Chondrocyte (in vitro differentiated cells): Measurements from ENCODE around the gene MROH2B. TPM values are rescaled to one million over a fixed set of nuclear protein-coding genes. Genes with fewer than 3 reads are reported as not detected.

Experiments
- DNase-seq: peaks from one replicate; pipeline ENCODE4 v3.0.0; 2021; ENCODE audit warnings: mixed read lengths, low spot score
- H3K27ac Mint-ChIP-seq: one replicate; pipeline ENCODE4 v1.8.0; 2021; ENCODE audit warnings: mild to moderate bottlenecking, moderate library complexity, mixed read lengths; ENCODE audit not compliant: unreplicated experiment
- H3K27me3 Mint-ChIP-seq: 2 replicates; pipeline ENCODE4 v1.8.0; 2021; ENCODE audit warnings: low read depth, mixed read lengths
- H3K36me3 Mint-ChIP-seq: 2 replicates; pipeline ENCODE4 v1.8.0; 2021; ENCODE audit warnings: low read depth, mixed read lengths
- H3K4me1 Mint-ChIP-seq: 2 replicates; pipeline ENCODE4 v1.8.0; 2021; ENCODE audit warnings: low read depth, mild to moderate bottlenecking, mixed read lengths
- H3K4me3 Mint-ChIP-seq: one replicate; pipeline ENCODE4 v1.8.0; 2021; ENCODE audit warnings: mild to moderate bottlenecking, moderate library complexity, mixed read lengths; ENCODE audit not compliant: unreplicated experiment
- H3K9me3 Mint-ChIP-seq: 2 replicates; pipeline ENCODE4 v1.8.0; 2021; ENCODE audit warnings: low read depth, mixed read lengths
- total RNA-seq: library from RNA; stranded (reverse); gene quantifications from 3 replicates; pipeline ENCODE4 v1.2.1, GENCODE V29; 2021
- TF ChIP-seq, protein P1 (sequence below): fragments of 200-600 bp; sonication (generic); IDR thresholded peaks from 2 replicates; pipeline ENCODE4 v1.5.0; 2021; ENCODE audit warnings: antibody characterized with exemption, mild to moderate bottlenecking, moderate library complexity

MROH2B gene
- total RNA-seq, 1 donor from 2014 or later: not detected

DNA sequence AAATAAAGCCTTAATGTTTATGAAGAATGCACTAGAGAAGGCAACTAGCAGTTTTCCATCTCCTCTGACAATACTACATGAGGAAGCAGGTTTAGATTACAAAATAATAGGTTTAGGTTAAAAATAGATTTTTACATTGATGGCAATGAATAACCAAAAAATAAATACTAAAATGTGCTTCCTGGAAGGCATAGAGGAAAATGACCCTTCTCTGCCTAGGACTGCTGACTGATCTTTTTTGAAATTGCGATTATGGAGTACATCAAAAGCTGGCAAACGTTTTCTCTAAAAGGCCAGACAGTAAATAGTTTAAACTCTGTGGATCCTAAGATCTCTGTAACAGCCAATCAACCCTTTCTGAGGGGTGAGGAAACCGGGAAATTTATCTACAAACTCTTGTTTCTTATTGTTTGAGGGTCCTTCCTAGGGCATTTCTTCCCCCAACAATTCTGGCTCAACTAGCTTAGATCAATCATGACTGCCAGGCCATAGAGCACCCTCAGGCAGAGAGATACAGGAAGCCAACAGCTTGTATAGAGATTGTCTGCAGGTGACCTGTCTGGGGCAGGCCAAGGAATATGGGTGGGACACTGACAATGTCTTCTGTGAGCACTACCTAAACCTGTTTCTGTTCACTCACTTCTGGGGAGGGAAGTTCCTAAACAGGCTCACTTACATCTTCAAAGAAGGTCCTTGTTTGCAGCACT lies 67.3 kb downstream of the MROH2B start:
- TF ChIP-seq, protein P1, sequence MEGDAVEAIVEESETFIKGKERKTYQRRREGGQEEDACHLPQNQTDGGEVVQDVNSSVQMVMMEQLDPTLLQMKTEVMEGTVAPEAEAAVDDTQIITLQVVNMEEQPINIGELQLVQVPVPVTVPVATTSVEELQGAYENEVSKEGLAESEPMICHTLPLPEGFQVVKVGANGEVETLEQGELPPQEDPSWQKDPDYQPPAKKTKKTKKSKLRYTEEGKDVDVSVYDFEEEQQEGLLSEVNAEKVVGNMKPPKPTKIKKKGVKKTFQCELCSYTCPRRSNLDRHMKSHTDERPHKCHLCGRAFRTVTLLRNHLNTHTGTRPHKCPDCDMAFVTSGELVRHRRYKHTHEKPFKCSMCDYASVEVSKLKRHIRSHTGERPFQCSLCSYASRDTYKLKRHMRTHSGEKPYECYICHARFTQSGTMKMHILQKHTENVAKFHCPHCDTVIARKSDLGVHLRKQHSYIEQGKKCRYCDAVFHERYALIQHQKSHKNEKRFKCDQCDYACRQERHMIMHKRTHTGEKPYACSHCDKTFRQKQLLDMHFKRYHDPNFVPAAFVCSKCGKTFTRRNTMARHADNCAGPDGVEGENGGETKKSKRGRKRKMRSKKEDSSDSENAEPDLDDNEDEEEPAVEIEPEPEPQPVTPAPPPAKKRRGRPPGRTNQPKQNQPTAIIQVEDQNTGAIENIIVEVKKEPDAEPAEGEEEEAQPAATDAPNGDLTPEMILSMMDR: no peak
- DNase-seq: no peak
- H3K4me3 Mint-ChIP-seq: no peak overlapping the region
- no peaks in the 10 kb centered on the region for H3K4me1 Mint-ChIP-seq
- no peaks in the 10 kb centered on the region for H3K36me3 Mint-ChIP-seq
- H3K27me3 Mint-ChIP-seq: peaks cover 2% of the 10 kb centered on the region
- peaks cover 7% of the 10 kb centered on the region for H3K9me3 Mint-ChIP-seq
- no peak overlapping the region for H3K27ac Mint-ChIP-seq

DNA sequence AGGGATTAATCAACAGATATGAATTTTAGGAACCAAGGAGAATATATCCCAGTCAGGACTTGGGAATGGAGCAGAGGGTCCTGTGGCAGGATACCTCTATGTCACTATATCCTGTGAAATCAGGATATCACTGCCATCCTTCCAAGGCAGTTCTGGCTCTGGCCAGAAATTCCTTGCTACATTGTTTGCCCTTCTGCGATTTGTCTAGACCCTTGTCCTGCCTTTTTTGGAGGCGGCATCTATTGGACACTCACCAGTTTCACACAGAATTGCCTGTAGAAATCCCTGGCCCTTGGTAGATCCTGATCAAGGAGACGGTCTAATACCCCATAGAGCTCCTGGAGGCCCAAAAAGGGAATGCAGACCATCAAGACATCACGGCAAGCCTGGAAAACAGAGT lies 71.2 kb downstream of the MROH2B start:
- no peaks in the 10 kb centered on the region for H3K4me1 Mint-ChIP-seq
- H3K4me3 Mint-ChIP-seq: no peak overlapping the region
- peaks cover 5% of the 10 kb centered on the region for H3K27me3 Mint-ChIP-seq
- peaks cover 3% of the 10 kb centered on the region for H3K9me3 Mint-ChIP-seq
- no peak overlapping the region for H3K27ac Mint-ChIP-seq
- TF ChIP-seq, protein P1: no peak
- no peaks in the 10 kb centered on the region for H3K36me3 Mint-ChIP-seq
- no peak for DNase-seq

DNA sequence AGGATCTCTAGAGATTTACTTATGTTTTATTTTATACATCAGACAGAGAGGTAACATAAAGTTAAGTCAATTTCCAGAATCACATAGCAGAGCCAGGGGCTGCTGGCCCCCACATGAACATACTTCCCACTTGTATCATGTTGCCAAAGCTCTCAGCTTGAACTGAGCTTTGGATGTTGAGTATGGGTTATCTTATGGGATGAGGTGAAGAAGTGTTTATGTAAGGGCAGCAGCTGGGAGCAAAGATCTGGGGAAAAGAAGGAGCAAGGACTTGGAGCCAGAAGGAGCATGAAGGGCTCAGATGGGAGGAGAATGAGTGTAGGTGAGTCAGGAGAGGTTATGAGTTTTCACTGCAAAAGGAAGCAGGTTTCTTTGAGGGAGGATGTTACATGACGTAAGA lies 72.0 kb downstream of the MROH2B start:
- no peak overlapping the region for H3K27ac Mint-ChIP-seq

GRCh38 chr5:40995801-40996586 lies 75.1 kb downstream of the MROH2B start:
- H3K4me3 Mint-ChIP-seq: no peak overlapping the region
- no peaks in the 10 kb centered on the region for H3K36me3 Mint-ChIP-seq
- no peaks in the 10 kb centered on the region for H3K9me3 Mint-ChIP-seq
- no peaks in the 10 kb centered on the region for H3K4me1 Mint-ChIP-seq
- H3K27me3 Mint-ChIP-seq: peaks cover 7% of the 10 kb centered on the region
- H3K27ac Mint-ChIP-seq: no peak overlapping the region
- TF ChIP-seq, protein P1: no peak
- no peak for DNase-seq

More for the DNA sequence above, 72.0 kb downstream of the MROH2B start:
- no peaks in the 10 kb centered on the region for H3K4me1 Mint-ChIP-seq
- H3K9me3 Mint-ChIP-seq: no peaks in the 10 kb centered on the region
- no peaks in the 10 kb centered on the region for H3K36me3 Mint-ChIP-seq
- no peak for DNase-seq
- TF ChIP-seq, protein P1: no peak
- peaks cover 5% of the 10 kb centered on the region for H3K27me3 Mint-ChIP-seq
- no peak overlapping the region for H3K4me3 Mint-ChIP-seq

- no peak for DNase-seq
- H3K4me1 Mint-ChIP-seq: no peaks in the 10 kb centered on the region
- H3K9me3 Mint-ChIP-seq: peaks cover 4% of the 10 kb centered on the region
- H3K27me3 Mint-ChIP-seq: peaks cover 5% of the 10 kb centered on the region
- no peak overlapping the region for H3K4me3 Mint-ChIP-seq
- H3K36me3 Mint-ChIP-seq: no peaks in the 10 kb centered on the region
- TF ChIP-seq, protein P1: no peak
- H3K27ac Mint-ChIP-seq: no peak overlapping the region
Observed at GRCh38 chr5:40991981-40992559, 79.1 kb downstream of the MROH2B start.
